HG03460 (cell line): Measurements from ENCODE around the gene DOCK10.
"Not testable (repeated sequence)": the region's sequence is repeated elsewhere in the genome, so short reads cannot be mapped to it uniquely, and the experiment has no call there.

Experiments used
- ATAC-seq: cut with Tn5 transposase; IDR thresholded peaks from one replicate; pipeline ENCODE4 v1.9.1; 2021; ENCODE audit not compliant: unreplicated experiment

DOCK10 gene

GRCh38 chr2:225041851-225042799 is at the start of gene DOCK10:
Gene DOCK10, minus strand, starts transcription at chr2:225042468. Its CDS starts 94 bp downstream, at chr2:225042374.
- peak; percentile 22 for ATAC-seq

- ATAC-seq, result no peak
Observed at GRCh38 chr2:225091336-225091735, 49.1 kb upstream of the DOCK10 start.

GRCh38 chr2:225090746-225091145 is 48.5 kb upstream of the DOCK10 start:
- ATAC-seq, result no peak

GRCh38 chr2:225086915-225087314 is 44.6 kb upstream of the DOCK10 start:
- ATAC-seq, result no peak

- no peak for ATAC-seq
Observed at GRCh38 chr2:225086439-225086838, 44.2 kb upstream of the DOCK10 start.

GRCh38 chr2:225083276-225083675 is 41.0 kb upstream of the DOCK10 start:
- ATAC-seq, result no peak

GRCh38 chr2:225076125-225076524 is 33.9 kb upstream of the DOCK10 start:
- no peak for ATAC-seq

- no peak for ATAC-seq
Observed at GRCh38 chr2:225074919-225075681, 32.8 kb upstream of the DOCK10 start.

GRCh38 chr2:225074366-225074765 is 32.1 kb upstream of the DOCK10 start:
- no peak for ATAC-seq

GRCh38 chr2:225073198-225073597 is 30.9 kb upstream of the DOCK10 start:
- no peak for ATAC-seq

- no peak for ATAC-seq
Observed at GRCh38 chr2:225072444-225072843, 30.2 kb upstream of the DOCK10 start.

- no peak for ATAC-seq
Observed at GRCh38 chr2:225070811-225071210, 28.5 kb upstream of the DOCK10 start.

- no peak for ATAC-seq
Observed at GRCh38 chr2:225069966-225070365, 27.7 kb upstream of the DOCK10 start.

GRCh38 chr2:225069477-225069876 is 27.2 kb upstream of the DOCK10 start:
- ATAC-seq, result no peak

GRCh38 chr2:225065882-225066281 is 23.6 kb upstream of the DOCK10 start:
- ATAC-seq, result no peak

- no peak for ATAC-seq
Observed at GRCh38 chr2:225064928-225065327, 22.7 kb upstream of the DOCK10 start.

GRCh38 chr2:225064362-225064761 is 22.1 kb upstream of the DOCK10 start:
- ATAC-seq, result no peak

- ATAC-seq, result no peak
Observed at GRCh38 chr2:225056330-225057073, 14.2 kb upstream of the DOCK10 start.

GRCh38 chr2:225055714-225056113 is 13.4 kb upstream of the DOCK10 start:
- ATAC-seq, result no peak

- ATAC-seq, result peak; percentile 95
Observed at GRCh38 chr2:225052703-225053102, 10.4 kb upstream of the DOCK10 start.

GRCh38 chr2:225047502-225047901 is 5.2 kb upstream of the DOCK10 start:
- not testable (repeated sequence) for ATAC-seq
